Retinal pigment epithelial cell (primary cell): ENCODE data around the gene HBE1.

Experiments used
- DNase-seq: peaks from one replicate; pipeline ENCODE4 v3.0.0-alpha.2; 2010; ENCODE audit warnings: low read depth
- H3K4me3 ChIP-seq: 2 replicates; pipeline ENCODE4 v1.5.1; 2011; ENCODE audit warnings: mild to moderate bottlenecking, low read length, control low read depth, moderate library complexity
- TF ChIP-seq, protein P1 (sequence below): conservative IDR thresholded peaks from 2 replicates; pipeline ENCODE4 v1.5.1; 2011; ENCODE audit warnings: low read depth, low read length, control low read depth, inconsistent platforms

HBE1 gene

DNA sequence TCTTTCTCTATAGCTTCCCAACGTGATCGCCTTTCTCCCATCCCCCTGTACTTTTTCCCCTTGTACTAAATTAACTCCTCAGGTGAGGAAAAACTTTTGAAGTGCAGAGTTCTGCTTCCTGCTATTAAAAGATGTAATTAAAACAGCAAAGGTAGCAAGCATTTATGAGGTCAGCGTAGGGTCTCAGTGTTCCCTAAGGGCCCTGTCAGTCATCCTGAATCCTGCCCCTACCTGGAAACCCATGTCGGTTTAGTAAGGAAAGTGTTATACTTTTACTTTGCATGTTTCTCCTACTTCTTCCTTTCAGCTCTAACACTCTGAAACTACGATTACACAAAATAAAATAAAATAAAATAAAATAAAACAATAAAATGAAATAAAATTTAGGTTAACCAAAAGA lies 41.6 kb downstream of the HBE1 start:
- H3K4me3 ChIP-seq, result no peak overlapping the region
- DNase-seq, result no peak
- TF ChIP-seq, protein P1, sequence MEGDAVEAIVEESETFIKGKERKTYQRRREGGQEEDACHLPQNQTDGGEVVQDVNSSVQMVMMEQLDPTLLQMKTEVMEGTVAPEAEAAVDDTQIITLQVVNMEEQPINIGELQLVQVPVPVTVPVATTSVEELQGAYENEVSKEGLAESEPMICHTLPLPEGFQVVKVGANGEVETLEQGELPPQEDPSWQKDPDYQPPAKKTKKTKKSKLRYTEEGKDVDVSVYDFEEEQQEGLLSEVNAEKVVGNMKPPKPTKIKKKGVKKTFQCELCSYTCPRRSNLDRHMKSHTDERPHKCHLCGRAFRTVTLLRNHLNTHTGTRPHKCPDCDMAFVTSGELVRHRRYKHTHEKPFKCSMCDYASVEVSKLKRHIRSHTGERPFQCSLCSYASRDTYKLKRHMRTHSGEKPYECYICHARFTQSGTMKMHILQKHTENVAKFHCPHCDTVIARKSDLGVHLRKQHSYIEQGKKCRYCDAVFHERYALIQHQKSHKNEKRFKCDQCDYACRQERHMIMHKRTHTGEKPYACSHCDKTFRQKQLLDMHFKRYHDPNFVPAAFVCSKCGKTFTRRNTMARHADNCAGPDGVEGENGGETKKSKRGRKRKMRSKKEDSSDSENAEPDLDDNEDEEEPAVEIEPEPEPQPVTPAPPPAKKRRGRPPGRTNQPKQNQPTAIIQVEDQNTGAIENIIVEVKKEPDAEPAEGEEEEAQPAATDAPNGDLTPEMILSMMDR, result no peak

DNA sequence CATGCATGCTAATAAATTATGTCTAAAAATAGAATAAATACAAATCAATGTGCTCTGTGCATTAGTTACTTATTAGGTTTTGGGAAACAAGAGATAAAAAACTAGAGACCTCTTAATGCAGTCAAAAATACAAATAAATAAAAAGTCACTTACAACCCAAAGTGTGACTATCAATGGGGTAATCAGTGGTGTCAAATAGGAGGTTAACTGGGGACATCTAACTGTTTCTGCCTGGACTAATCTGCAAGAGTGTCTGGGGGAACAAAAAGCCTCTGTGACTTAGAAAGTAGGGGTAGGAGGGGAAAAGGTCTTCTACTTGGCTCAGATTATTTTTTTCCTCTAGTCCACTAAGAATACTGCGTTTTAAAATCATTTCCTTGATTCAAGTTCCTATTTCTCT lies 42.1 kb downstream of the HBE1 start:
- TF ChIP-seq, protein P1, result no peak
- no peak for DNase-seq
- no peak overlapping the region for H3K4me3 ChIP-seq

DNA sequence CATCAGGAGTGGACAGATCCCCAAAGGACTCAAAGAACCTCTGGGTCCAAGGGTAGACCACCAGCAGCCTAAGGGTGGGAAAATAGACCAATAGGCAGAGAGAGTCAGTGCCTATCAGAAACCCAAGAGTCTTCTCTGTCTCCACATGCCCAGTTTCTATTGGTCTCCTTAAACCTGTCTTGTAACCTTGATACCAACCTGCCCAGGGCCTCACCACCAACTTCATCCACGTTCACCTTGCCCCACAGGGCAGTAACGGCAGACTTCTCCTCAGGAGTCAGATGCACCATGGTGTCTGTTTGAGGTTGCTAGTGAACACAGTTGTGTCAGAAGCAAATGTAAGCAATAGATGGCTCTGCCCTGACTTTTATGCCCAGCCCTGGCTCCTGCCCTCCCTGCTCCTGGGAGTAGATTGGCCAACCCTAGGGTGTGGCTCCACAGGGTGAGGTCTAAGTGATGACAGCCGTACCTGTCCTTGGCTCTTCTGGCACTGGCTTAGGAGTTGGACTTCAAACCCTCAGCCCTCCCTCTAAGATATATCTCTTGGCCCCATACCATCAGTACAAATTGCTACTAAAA lies 42.9 kb downstream of the HBE1 start, which contains the start of gene HBB:
Gene HBB, minus strand, starts transcription at position 340 of the 579 bp plus-strand sequence. Its CDS starts 50 bp downstream, at position 290.
- no peak within 1 kb of the TSS for H3K4me3 ChIP-seq
- no peak for DNase-seq
- TF ChIP-seq, protein P1, result no peak

DNA sequence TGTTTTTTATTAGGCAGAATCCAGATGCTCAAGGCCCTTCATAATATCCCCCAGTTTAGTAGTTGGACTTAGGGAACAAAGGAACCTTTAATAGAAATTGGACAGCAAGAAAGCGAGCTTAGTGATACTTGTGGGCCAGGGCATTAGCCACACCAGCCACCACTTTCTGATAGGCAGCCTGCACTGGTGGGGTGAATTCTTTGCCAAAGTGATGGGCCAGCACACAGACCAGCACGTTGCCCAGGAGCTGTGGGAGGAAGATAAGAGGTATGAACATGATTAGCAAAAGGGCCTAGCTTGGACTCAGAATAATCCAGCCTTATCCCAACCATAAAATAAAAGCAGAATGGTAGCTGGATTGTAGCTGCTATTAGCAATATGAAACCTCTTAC lies 44.3 kb downstream of the HBE1 start:
- TF ChIP-seq, protein P1, result no peak
- DNase-seq, result no peak
- H3K4me3 ChIP-seq, result no peak overlapping the region

DNA sequence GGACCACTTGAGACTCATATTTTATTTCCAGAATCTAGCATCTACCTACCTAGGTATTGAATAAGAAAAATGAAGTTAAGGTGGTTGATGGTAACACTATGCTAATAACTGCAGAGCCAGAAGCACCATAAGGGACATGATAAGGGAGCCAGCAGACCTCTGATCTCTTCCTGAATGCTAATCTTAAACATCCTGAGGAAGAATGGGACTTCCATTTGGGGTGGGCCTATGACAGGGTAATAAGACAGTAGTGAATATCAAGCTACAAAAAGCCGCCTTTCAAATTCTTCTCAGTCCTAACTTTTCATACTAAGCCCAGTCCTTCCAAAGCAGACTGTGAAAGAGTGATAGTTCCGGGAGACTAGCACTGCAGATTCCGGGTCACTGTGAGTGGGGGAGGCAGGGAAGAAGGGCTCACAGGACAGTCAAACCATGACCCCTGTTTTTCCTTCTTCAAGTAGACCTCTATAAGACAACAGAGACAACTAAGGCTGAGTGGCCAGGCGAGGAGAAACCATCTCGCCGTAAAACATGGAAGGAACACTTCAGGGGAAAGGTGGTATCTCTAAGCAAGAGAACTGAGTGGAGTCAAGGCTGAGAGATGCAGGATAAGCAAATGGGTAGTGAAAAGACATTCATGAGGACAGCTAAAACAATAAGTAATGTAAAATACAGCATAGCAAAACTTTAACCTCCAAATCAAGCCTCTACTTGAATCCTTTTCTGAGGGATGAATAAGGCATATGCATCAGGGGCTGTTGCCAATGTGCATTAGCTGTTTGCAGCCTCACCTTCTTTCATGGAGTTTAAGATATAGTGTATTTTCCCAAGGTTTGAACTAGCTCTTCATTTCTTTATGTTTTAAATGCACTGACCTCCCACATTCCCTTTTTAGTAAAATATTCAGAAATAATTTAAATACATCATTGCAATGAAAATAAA lies 44.9 kb downstream of the HBE1 start:
- TF ChIP-seq, protein P1, result no peak
- no peak for DNase-seq
- no peak overlapping the region for H3K4me3 ChIP-seq

DNA sequence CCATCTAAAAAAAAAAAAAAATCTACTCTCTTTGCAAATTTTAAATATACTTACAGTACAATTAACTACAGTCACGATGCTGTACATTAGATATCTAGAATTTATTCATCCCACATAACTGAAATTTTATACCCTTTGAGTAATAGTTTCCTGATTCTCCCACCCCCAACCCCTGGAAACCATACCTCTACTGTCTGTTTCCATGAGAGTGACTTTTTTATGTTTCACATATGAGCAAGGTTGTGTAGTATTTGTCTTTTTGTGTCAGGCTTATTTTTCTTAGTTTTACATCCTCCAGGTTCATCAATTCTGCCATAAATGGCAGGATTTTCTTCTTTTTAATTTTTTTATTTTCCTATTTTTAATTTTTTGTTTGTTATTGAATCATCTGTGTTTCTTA lies 46.1 kb downstream of the HBE1 start:
- TF ChIP-seq, protein P1, result no peak
- H3K4me3 ChIP-seq, result no peak overlapping the region

More for the DNA sequence above, 46.1 kb downstream of the HBE1 start:
- no peak for DNase-seq
